Measurements from ENCODE around the gene CD164. TPM values are rescaled to one million over a fixed set of nuclear protein-coding genes. Genes with fewer than 3 reads are reported as not detected.
"Not testable (repeated sequence)": the region's sequence is repeated elsewhere in the genome, so short reads cannot be mapped to it uniquely, and the experiment has no call there.

The CD164 gene
- polyA plus RNA-seq, 3 donors: 98.8 to 182 (median 110) TPM

DNA sequence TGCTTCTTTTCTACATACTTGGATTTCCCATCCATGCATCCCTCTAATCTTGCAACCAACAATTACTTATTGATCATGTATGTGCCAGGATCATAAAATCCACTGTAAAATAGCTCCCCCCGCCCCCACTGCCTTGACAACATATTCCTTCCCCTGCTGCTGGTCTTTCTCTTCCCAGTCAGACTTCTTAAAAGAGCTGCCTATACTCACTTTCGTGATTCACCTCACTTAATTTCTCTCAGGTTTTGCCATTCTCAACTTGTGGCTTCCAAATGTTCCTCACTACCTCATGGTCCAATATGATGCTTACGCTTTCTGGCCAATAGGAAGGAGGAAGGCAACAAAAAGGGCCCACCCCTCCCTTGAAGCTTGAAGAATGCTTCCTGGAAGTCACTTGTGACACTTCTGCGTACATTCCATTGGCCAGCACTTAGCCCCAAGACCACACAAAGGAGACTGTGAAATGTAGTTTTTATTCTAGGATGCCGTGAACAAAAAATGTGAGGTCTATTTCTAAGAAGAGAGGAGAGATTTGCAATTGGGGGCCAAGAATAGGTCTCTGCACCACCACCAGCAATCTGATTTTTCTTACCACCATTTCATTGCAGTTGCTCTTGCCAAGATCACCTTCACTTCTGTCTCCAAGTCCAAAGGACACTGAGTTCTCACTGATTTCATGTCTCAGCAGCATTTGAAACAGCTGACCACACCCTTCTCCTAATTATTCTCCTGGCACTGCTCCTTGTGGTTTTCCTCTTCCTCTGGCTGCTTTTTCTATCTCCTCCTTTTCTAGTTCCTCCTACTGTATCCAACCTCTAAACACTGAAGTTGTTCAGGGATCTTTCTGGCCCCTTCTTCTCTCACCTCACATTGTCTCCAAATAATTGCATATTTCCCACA lies 30.8 kb downstream of the CD164 start:
- WGBS, 3 donors: 89 to 94% (median 92%) methylated on average over 5 of the region's 5 CpGs
- H3K27ac ChIP-seq (ENCODE audit: low read depth, low read length): no peak overlapping the region

- no peak overlapping the region for H3K27ac ChIP-seq (ENCODE audit: low read depth, low read length)
- 11 to 41% (median 34%) methylated on average over 3 of the region's 3 CpGs for WGBS, 3 donors
Observed at GRCh38 chr6:109349419-109349987, 32.8 kb downstream of the CD164 start.

- 87 to 92% (median 90%) methylated on average over 8 of the region's 8 CpGs for WGBS, 3 donors
- H3K27ac ChIP-seq (ENCODE audit: low read depth, low read length): no peak overlapping the region
Observed at GRCh38 chr6:109348226-109348625, 34.0 kb downstream of the CD164 start.

- H3K27ac ChIP-seq (ENCODE audit: low read depth, low read length): no peak overlapping the region
- WGBS, 3 donors: 74 to 80% (median 74%) methylated on average over 3 of the region's 3 CpGs
Observed at GRCh38 chr6:109347779-109348178, 34.5 kb downstream of the CD164 start.

GRCh38 chr6:109345986-109346385 lies 36.3 kb downstream of the CD164 start:
- no peak overlapping the region for H3K27ac ChIP-seq (ENCODE audit: low read depth, low read length)
- 87 to 94% (median 87%) methylated on average over 4 of the region's 4 CpGs for WGBS, 3 donors

GRCh38 chr6:109344226-109344625 lies 38.0 kb downstream of the CD164 start:
- no peak overlapping the region for H3K27ac ChIP-seq (ENCODE audit: low read depth, low read length)
- 71 to 94% (median 87%) methylated on average over 2 of the region's 2 CpGs for WGBS, 3 donors

DNA sequence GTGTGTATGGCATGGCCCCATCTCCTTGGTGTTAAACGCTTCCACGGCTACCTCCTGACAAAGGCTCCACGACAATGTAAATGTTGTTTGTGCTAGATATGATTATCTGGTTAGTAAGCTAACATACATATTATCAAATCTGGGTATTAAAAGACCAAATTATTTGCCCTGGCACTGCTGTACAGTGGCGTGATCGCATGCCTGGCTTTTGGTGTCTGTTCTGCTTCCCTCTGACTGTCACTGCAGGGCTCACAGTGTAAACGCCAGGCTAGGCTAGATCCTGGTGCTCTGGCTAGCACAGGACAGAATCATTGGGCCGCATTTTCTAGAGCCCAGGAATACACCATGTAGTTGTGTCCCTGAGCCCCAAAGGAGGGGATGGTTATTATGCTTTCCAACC lies 38.7 kb downstream of the CD164 start:
- 51 to 95% (median 89%) methylated on average over 7 of the region's 7 CpGs for WGBS, 3 donors
- no peak overlapping the region for H3K27ac ChIP-seq (ENCODE audit: low read depth, low read length)

GRCh38 chr6:109342911-109343310 lies 39.4 kb downstream of the CD164 start:
- WGBS, 3 donors: 95 to 98% (median 96%) methylated on average over 6 of the region's 6 CpGs
- H3K27ac ChIP-seq (ENCODE audit: low read depth, low read length): no peak overlapping the region

GRCh38 chr6:109342506-109342905 lies 39.8 kb downstream of the CD164 start:
- 65 to 86% (median 65%) methylated on average over 5 of the region's 5 CpGs for WGBS, 3 donors

GRCh38 chr6:109340811-109341210 lies 41.5 kb downstream of the CD164 start:
- 74 to 95% (median 83%) methylated on average over 4 of the region's 4 CpGs for WGBS, 3 donors
- no peak overlapping the region for H3K27ac ChIP-seq (ENCODE audit: low read depth, low read length)

More at GRCh38 chr6:109342506-109342905, 39.8 kb downstream of the CD164 start:
- no peak overlapping the region for H3K27ac ChIP-seq (ENCODE audit: low read depth, low read length)

DNA sequence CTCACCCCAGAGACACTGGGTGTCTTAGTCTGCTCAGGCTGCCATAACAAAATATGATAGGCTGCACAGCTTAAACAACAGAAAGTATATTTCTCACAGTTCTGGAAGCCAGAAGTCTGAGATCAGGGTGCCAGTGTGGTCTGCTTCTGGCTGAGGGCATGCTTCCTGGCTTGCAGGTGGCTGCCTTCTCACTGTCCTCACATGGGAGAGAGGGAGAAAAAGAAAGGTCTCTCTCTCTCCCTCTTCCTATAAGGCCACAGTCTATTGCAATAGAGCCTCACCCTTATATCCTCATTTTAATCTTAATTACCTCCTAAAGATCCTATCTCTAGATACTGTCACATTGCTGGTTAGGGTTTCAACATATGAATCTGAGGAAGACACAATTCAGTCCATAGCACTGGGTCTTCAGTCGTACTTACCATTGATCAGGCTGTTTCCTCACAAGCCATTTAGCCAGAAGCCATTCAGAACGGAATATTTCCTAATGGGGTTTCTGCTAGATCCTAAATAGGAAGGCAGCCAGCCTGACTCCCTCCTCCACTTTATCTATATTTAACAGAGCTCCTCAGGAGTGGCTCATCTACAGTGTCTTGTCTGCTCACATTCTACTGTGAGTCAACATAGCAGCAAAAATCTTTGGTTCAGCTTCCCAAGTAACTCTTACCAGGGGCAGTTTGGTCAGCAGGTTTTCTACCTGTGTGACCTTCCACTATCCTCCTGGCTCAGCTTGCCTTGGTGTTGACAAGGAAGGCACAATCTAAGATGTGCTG lies 42.2 kb downstream of the CD164 start:
- 53 to 73% (median 60%) methylated on average over 2 of the region's 2 CpGs for WGBS, 3 donors
- no peak overlapping the region for H3K27ac ChIP-seq (ENCODE audit: low read depth, low read length)

DNA sequence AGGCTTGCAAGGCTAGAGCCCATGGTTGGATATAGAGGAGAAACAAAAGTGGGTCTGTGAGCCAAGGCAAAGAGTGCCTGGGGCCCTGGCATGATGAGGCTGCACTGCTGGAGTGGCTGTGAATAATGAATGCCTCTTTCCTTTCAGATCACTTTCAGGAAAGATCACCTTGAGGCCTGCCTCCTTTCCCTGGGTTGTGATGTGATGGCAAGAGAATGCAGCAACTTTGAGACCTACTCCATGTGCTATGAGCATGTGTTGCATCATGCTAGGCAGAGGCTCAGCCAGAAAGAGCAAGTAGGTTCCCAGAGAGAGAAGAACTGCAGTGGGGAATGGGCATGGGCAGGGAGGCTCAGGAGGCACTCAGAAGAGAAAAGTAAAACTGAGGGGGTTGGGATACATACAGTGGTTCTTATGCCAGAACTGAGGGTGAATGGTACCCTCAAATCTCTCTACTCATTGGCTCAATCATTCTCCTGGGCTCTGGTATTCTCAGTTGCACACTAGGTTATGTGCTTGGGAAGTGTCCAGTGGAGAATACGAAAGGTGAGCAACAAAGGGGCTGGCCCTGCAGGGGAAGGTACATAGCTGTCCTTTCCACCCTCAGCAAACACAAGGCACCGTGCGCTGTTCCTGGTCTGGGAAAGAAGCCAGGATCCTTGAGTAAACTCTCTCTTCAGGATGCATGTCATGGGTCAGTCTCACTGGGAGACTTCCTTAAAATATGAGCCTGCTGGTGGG lies 45.9 kb downstream of the CD164 start:
- no peak overlapping the region for H3K27ac ChIP-seq (ENCODE audit: low read depth, low read length)
- 13 to 53% (median 36%) methylated on average over 3 of the region's 3 CpGs for WGBS, 3 donors

DNA sequence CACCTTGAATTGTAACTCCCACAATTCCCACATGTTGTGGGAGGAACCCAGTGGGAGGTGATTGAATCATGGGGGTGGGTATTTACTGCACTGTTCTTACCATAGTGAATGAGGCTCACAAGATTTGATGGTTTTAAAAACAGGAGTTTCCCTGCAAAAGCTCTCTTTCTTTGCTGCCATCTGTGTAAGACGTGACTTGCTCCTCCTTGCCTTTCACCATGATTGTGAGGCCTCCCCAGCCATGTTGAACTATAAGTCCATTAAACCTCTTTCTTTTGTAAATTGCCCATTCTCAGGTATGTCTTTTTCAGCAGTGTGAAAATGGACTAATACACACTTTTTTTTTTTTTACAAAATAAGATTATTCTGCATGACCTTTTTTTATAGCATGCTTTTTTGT lies 48.4 kb downstream of the CD164 start:
- not testable (repeated sequence) for H3K27ac ChIP-seq (ENCODE audit: low read depth, low read length)
- 87 to 100% (median 95%) methylated on average over 1 of the region's 1 CpG for WGBS, 3 donors

DNA sequence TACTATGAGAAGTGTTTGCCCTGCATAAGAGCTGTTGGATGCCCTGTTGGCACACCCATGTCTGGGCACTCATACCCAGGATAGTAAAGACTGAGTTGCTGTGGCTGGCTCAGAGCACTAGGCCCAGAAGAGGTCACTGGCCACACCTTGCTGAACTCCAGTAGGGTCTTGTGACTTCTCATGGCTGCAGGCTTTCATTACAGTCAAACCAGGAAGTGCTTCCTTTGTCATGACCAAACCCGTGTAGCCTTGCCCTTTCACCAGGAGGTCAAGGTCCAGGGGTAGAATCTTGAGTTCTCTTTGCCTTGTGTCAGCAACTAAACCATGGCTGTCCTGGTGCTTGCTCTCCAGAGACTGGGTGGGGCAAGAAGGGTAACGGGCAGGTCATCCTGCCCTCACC lies 49.5 kb downstream of the CD164 start:
- whole genome bisulfite sequencing, 3 donors: 54 to 76% (median 58%) methylated on average over 2 of the region's 2 CpGs
- no peak overlapping the region for H3K27ac ChIP-seq (ENCODE audit: low read depth, low read length)

DNA sequence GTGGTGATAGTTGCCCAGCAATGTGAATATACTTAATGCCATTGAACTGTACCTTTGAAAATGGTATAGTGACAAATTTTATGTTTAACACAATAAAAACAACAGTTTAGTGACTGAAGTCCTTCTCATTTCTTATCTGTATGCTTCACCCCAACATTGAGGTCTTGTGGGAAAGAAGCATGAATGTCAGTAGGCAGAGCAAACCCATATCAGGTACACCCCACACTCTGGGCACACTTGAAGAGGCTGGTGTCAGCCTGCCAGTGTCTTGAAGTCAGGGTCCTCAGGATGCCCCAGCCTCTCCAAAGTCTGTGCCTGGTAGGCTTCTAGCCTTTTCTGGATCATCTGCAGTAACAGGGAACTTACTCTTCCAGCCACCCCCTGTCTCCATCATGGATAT lies 51.2 kb downstream of the CD164 start:
- no peak overlapping the region for H3K27ac ChIP-seq (ENCODE audit: low read depth, low read length)

DNA sequence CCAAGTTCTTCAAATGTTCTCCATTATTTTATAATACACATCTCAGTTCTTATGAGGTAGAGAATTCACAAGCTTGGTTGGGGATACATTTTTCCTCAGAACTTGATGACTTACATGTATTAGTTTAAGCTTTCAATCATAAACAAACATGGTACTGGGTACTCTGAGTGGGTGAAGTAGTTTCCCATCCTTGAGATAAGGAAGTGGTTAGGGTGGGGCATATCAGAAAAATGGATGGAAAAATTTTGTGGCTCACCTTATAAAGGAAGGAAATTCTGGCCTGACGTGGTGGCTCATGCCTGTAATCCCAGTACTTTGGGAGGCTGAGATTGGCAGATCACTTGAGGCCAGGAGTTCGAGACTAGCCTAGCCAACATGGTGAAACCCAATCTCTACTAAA lies 52.0 kb downstream of the CD164 start:
- no peak overlapping the region for H3K27ac ChIP-seq (ENCODE audit: low read depth, low read length)

GRCh38 chr6:109328629-109329028 lies 53.6 kb downstream of the CD164 start:
- WGBS, 3 donors: 60 to 72% (median 70%) methylated on average over 4 of the region's 4 CpGs
- no peak overlapping the region for H3K27ac ChIP-seq (ENCODE audit: low read depth, low read length)

More for the DNA sequence above, 52.0 kb downstream of the CD164 start:
- 73 to 97% (median 76%) methylated on average over 2 of the region's 2 CpGs for WGBS, 3 donors

- H3K27ac ChIP-seq (ENCODE audit: low read depth, low read length): no peak overlapping the region
- 93 to 100% (median 94%) methylated on average over 1 of the region's 1 CpG for WGBS, 3 donors
Observed at GRCh38 chr6:109327959-109328358, 54.3 kb downstream of the CD164 start.

Measured in adipose tissue (tissue), 3 donors.